ENCODE data around the gene RGS7.

DNA sequence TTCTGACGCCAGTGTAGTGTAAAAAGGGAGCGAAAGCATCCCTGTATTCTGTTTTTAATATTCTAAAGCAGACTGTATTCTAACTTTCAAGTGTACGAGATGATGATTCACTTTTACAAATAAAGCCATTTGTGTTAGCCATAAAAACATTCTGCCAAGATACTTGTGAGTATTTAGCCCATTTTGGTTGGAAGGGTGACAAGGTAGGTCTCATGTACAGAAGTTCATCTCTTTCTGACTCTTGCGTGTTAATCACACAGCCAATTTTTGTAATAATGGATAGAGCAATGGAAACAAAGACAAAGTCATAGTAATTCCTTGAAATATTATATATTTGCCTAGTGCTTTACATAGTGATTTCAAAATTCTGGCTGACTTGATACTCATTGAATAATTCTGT lies 619.7 kb downstream of the RGS7 start:
- TF ChIP-seq POLR2A (IDR thresholded peaks at IDR 0.05): no peak
- TF ChIP-seq, protein P1, sequence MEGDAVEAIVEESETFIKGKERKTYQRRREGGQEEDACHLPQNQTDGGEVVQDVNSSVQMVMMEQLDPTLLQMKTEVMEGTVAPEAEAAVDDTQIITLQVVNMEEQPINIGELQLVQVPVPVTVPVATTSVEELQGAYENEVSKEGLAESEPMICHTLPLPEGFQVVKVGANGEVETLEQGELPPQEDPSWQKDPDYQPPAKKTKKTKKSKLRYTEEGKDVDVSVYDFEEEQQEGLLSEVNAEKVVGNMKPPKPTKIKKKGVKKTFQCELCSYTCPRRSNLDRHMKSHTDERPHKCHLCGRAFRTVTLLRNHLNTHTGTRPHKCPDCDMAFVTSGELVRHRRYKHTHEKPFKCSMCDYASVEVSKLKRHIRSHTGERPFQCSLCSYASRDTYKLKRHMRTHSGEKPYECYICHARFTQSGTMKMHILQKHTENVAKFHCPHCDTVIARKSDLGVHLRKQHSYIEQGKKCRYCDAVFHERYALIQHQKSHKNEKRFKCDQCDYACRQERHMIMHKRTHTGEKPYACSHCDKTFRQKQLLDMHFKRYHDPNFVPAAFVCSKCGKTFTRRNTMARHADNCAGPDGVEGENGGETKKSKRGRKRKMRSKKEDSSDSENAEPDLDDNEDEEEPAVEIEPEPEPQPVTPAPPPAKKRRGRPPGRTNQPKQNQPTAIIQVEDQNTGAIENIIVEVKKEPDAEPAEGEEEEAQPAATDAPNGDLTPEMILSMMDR (IDR thresholded peaks at IDR 0.05): no peak

Data from Peyer's patch (tissue), 4 donors.